H1 (cell line): ENCODE data around the gene ELOVL1.

ENCODE experiments used
- ASH2L ChIP-seq: fragments of 200-600, 300-600 bp; sonication (generic); IDR thresholded peaks from one replicate; pipeline ENCODE4 v1.7.1; 2017; ENCODE audit warnings: low read length
- CEBPB ChIP-seq: IDR thresholded peaks from 2 replicates; pipeline ENCODE4 v1.6.1; 2012; ENCODE audit warnings: low read depth, low read length
- EZH2 ChIP-seq: fragments of 200-600 bp; sonication (generic); IDR thresholded peaks from 2 replicates; pipeline ENCODE4 v1.7.1; 2012; ENCODE audit warnings: low read depth, mild to moderate bottlenecking, moderate library complexity, low read length, inconsistent platforms; ENCODE audit not compliant: severe bottlenecking
- MAFK ChIP-seq: IDR thresholded peaks from 2 replicates; pipeline ENCODE4 v1.6.1; 2012; ENCODE audit warnings: low read depth, mild to moderate bottlenecking, improper control_type of control experiment, low read length
- NRF1 ChIP-seq: IDR thresholded peaks from 2 replicates; pipeline ENCODE4 v1.6.1; 2011; ENCODE audit warnings: mild to moderate bottlenecking, low read depth, low read length, improper control_type of control experiment
- SP4 ChIP-seq: IDR thresholded peaks from 2 replicates; pipeline ENCODE4 v1.6.1; 2012; ENCODE audit warnings: low read length, inconsistent platforms

GRCh38 chr1:43405219-43405875, 37.5 kb upstream of the ELOVL1 start:
- no peak for TF ChIP-seq NRF1
- no peak for TF ChIP-seq EZH2
- TF ChIP-seq CEBPB: no peak
- TF ChIP-seq MAFK: no peak
- no peak for TF ChIP-seq SP4
- TF ChIP-seq ASH2L: no peak
